Activated CD4-positive, alpha-beta T cell treated with anti-CD3 and anti-CD28 coated beads for 36 hours (primary cell): Measurements from ENCODE around the gene LDLRAD4. TPM values are rescaled to one million over a fixed set of nuclear protein-coding genes. Genes with fewer than 3 reads are reported as not detected.

Experiments used
- ATAC-seq: fragments of 200-7000 bp; cut with Tn5 transposase; one replicate; pipeline ENCODE4 v1.10.0; 2021; ENCODE audit warnings: mild to moderate bottlenecking, moderate library complexity
- CTCF ChIA-PET: fragments of 350-600 bp; sonication (Branson Sonifier 250); formaldehyde crosslinking; loops from one replicate; lab custom pipeline; 2021; ENCODE audit warnings: antibody characterized with exemption; lab: Charles Lee
- POLR2A ChIA-PET: fragments of 350-600 bp; sonication (Branson Sonifier 250); formaldehyde crosslinking; loops from one replicate; lab custom pipeline; 2021; ENCODE audit warnings: antibody characterized with exemption, inconsistent platforms; lab: Charles Lee
- DNase-seq: peaks from one replicate; pipeline ENCODE4 v3.0.0-alpha.2; 2020
- H3K27ac Mint-ChIP-seq: one replicate; pipeline ENCODE4 v1.8.0; 2021; ENCODE audit warnings: mixed read lengths
- H3K27me3 Mint-ChIP-seq: one replicate; pipeline ENCODE4 v1.8.0; 2021; ENCODE audit warnings: mixed read lengths
- H3K36me3 Mint-ChIP-seq: one replicate; pipeline ENCODE4 v1.8.0; 2021; ENCODE audit warnings: low read depth, mixed read lengths
- H3K4me1 Mint-ChIP-seq: one replicate; pipeline ENCODE4 v1.8.0; 2021; ENCODE audit warnings: mixed read lengths
- H3K4me3 Mint-ChIP-seq: one replicate; pipeline ENCODE4 v1.8.0; 2021; ENCODE audit warnings: mild to moderate bottlenecking, moderate library complexity, mixed read lengths
- H3K9me3 Mint-ChIP-seq: one replicate; pipeline ENCODE4 v1.8.0; 2021; ENCODE audit warnings: low read depth, mixed read lengths
- intact Hi-C, 2 experiments: fragments of 100-400 bp; cut with DNase I in 1 of 2; cut with micrococcal nuclease in 1 of 2; formaldehyde crosslinking; loops; one replicate each; pipeline versions ENCODE4 v1.14.2 to v1.15.1; 2022 to 2024; cut with DNase I, micrococcal nuclease
- total RNA-seq, 2 experiments: library from RNA; stranded (reverse); gene quantifications; one replicate each; pipeline ENCODE4 v1.2.3, GENCODE V29; 2021

The LDLRAD4 gene
- total RNA-seq, 2 experiments from 2014 or later = 29.3 to 32.2 TPM

- no peaks in the 10 kb centered on the region for H3K9me3 Mint-ChIP-seq
- H3K4me3 Mint-ChIP-seq = no peak overlapping the region
- no peaks in the 10 kb centered on the region for H3K27me3 Mint-ChIP-seq
- H3K4me1 Mint-ChIP-seq = peaks cover 12% of the 10 kb centered on the region
- H3K36me3 Mint-ChIP-seq = peaks cover 2% of the 10 kb centered on the region
- ChIA-PET CTCF (no interaction called here), POLR2A (no interaction called here)
- no peak overlapping the region for H3K27ac Mint-ChIP-seq
- intact Hi-C loops = no loop called here
- ATAC-seq (no peak), DNase-seq (no peak)
Observed at GRCh38 chr18:13403786-13404549, 185.4 kb downstream of the LDLRAD4 start.

GRCh38 chr18:13405305-13406038, 186.9 kb downstream of the LDLRAD4 start:
- H3K4me3 Mint-ChIP-seq = no peak overlapping the region
- no peaks in the 10 kb centered on the region for H3K9me3 Mint-ChIP-seq
- H3K36me3 Mint-ChIP-seq = peaks cover 2% of the 10 kb centered on the region
- intact Hi-C loops = no loop called here
- no peak for ATAC-seq
- no peaks in the 10 kb centered on the region for H3K27me3 Mint-ChIP-seq
- no peak overlapping the region for H3K27ac Mint-ChIP-seq
- peaks cover 10% of the 10 kb centered on the region for H3K4me1 Mint-ChIP-seq
- ChIA-PET POLR2A (no interaction called here), CTCF (interaction anchor here (0.6 to 0.8 kb wide), 2 partner anchors 12 to 177 kb away, joined by 3 read pairs; no protein-coding TSS in a partner anchor)
- DNase-seq = no peak

- Mint-ChIP-seq H3K9me3 (no peaks in the 10 kb centered on the region), H3K27me3 (no peaks in the 10 kb centered on the region), H3K36me3 (no peaks in the 10 kb centered on the region), H3K4me3 (no peak overlapping the region), H3K4me1 (peaks cover 5% of the 10 kb centered on the region), H3K27ac (no peak overlapping the region)
- intact Hi-C loops = no loop called here
- ChIA-PET POLR2A (no interaction called here), CTCF (no interaction called here)
- no peak for ATAC-seq
- DNase-seq = no peak
Observed at GRCh38 chr18:13406049-13406615, 187.6 kb downstream of the LDLRAD4 start.

- intact Hi-C loops = no loop called here
- Mint-ChIP-seq H3K27me3 (no peaks in the 10 kb centered on the region), H3K4me1 (peaks cover 5% of the 10 kb centered on the region), H3K27ac (no peak overlapping the region), H3K36me3 (peaks cover 5% of the 10 kb centered on the region), H3K9me3 (peaks cover 5% of the 10 kb centered on the region), H3K4me3 (no peak overlapping the region)
- ChIA-PET CTCF (interaction anchor here (1.0 kb wide), 1 partner anchor 190 kb away, joined by 3 read pairs; no protein-coding TSS in a partner anchor), POLR2A (no interaction called here)
- DNase-seq = no peak
- ATAC-seq = no peak
Observed at GRCh38 chr18:13406736-13407135, 188.2 kb downstream of the LDLRAD4 start.

GRCh38 chr18:13407484-13407883, 188.9 kb downstream of the LDLRAD4 start:
- peaks cover 2% of the 10 kb centered on the region for H3K4me1 Mint-ChIP-seq
- ATAC-seq (no peak), DNase-seq (no peak)
- H3K9me3 Mint-ChIP-seq = peaks cover 10% of the 10 kb centered on the region
- POLR2A ChIA-PET = no interaction called here
- intact Hi-C loops = no loop called here
- no peak overlapping the region for H3K27ac Mint-ChIP-seq
- CTCF ChIA-PET = interaction anchor here (0.6 to 1.2 kb wide), 3 partner anchors 13 to 191 kb away, joined by 3 read pairs; no protein-coding TSS in a partner anchor
- H3K36me3 Mint-ChIP-seq = peaks cover 11% of the 10 kb centered on the region
- no peak overlapping the region for H3K4me3 Mint-ChIP-seq
- H3K27me3 Mint-ChIP-seq = no peaks in the 10 kb centered on the region

GRCh38 chr18:13409026-13409425, 190.5 kb downstream of the LDLRAD4 start:
- Mint-ChIP-seq H3K36me3 (peaks cover 17% of the 10 kb centered on the region), H3K27me3 (no peaks in the 10 kb centered on the region), H3K9me3 (peaks cover 10% of the 10 kb centered on the region), H3K4me1 (no peaks in the 10 kb centered on the region), H3K4me3 (no peak overlapping the region), H3K27ac (no peak overlapping the region)
- CTCF ChIA-PET = interaction anchor here (1.0 to 1.1 kb wide), 2 partner anchors 148 to 193 kb away, joined by 3 to 4 read pairs; no protein-coding TSS in a partner anchor
- DNase-seq = no peak
- intact Hi-C loops = no loop called here
- POLR2A ChIA-PET = interaction anchor here (0.6 kb wide), 1 partner anchor 15 kb away, joined by 4 read pairs; no protein-coding TSS in a partner anchor
- no peak for ATAC-seq

- ATAC-seq = no peak
- H3K36me3 Mint-ChIP-seq = peaks cover 19% of the 10 kb centered on the region
- CTCF ChIA-PET = interaction anchor here (1.1 kb wide), 1 partner anchor 26 kb away, joined by 3 read pairs; no protein-coding TSS in a partner anchor
- H3K9me3 Mint-ChIP-seq = peaks cover 10% of the 10 kb centered on the region
- no peak overlapping the region for H3K27ac Mint-ChIP-seq
- H3K4me3 Mint-ChIP-seq = no peak overlapping the region
- DNase-seq = no peak
- H3K27me3 Mint-ChIP-seq = no peaks in the 10 kb centered on the region
- intact Hi-C loops = no loop called here
- H3K4me1 Mint-ChIP-seq = peaks cover under 1% of the 10 kb centered on the region
- POLR2A ChIA-PET = no interaction called here
Observed at GRCh38 chr18:13409997-13410396, 191.4 kb downstream of the LDLRAD4 start.

- POLR2A ChIA-PET = no interaction called here
- CTCF ChIA-PET = interaction anchor here (1.1 kb wide), 1 partner anchor 26 kb away, joined by 3 read pairs; no protein-coding TSS in a partner anchor
Observed at GRCh38 chr18:13410471-13410870, 191.9 kb downstream of the LDLRAD4 start.

GRCh38 chr18:13412017-13412416, 193.5 kb downstream of the LDLRAD4 start:
- intact Hi-C loops = no loop called here
- no peak for ATAC-seq
- no peak overlapping the region for H3K4me3 Mint-ChIP-seq
- ChIA-PET CTCF (interaction anchor here (0.9 kb wide), 1 partner anchor 196 kb away, joined by 3 read pairs; no protein-coding TSS in a partner anchor), POLR2A (no interaction called here)
- H3K9me3 Mint-ChIP-seq = peaks cover 10% of the 10 kb centered on the region
- H3K36me3 Mint-ChIP-seq = peaks cover 19% of the 10 kb centered on the region
- DNase-seq = no peak
- no peaks in the 10 kb centered on the region for H3K27me3 Mint-ChIP-seq
- peaks cover 15% of the 10 kb centered on the region for H3K4me1 Mint-ChIP-seq
- H3K27ac Mint-ChIP-seq = no peak overlapping the region

More at GRCh38 chr18:13410471-13410870, 191.9 kb downstream of the LDLRAD4 start:
- H3K27me3 Mint-ChIP-seq = no peaks in the 10 kb centered on the region
- H3K36me3 Mint-ChIP-seq = peaks cover 19% of the 10 kb centered on the region
- ATAC-seq (no peak), DNase-seq (no peak)
- H3K4me1 Mint-ChIP-seq = peaks cover 3% of the 10 kb centered on the region
- no peak overlapping the region for H3K27ac Mint-ChIP-seq
- H3K4me3 Mint-ChIP-seq = no peak overlapping the region
- H3K9me3 Mint-ChIP-seq = peaks cover 10% of the 10 kb centered on the region
- intact Hi-C loops = no loop called here

- Mint-ChIP-seq H3K27ac (no peak overlapping the region), H3K9me3 (peaks cover 10% of the 10 kb centered on the region), H3K4me1 (peaks cover 16% of the 10 kb centered on the region), H3K36me3 (peaks cover 19% of the 10 kb centered on the region), H3K4me3 (no peak overlapping the region), H3K27me3 (no peaks in the 10 kb centered on the region)
- ATAC-seq = no peak
- ChIA-PET POLR2A (no interaction called here), CTCF (no interaction called here)
- intact Hi-C loops = no loop called here
- DNase-seq = no peak
Observed at GRCh38 chr18:13412901-13413300, 194.3 kb downstream of the LDLRAD4 start.

- POLR2A ChIA-PET = no interaction called here
- H3K27me3 Mint-ChIP-seq = no peaks in the 10 kb centered on the region
- ATAC-seq (no peak), DNase-seq (no peak)
- CTCF ChIA-PET = no interaction called here
- no peak overlapping the region for H3K27ac Mint-ChIP-seq
- peaks cover 16% of the 10 kb centered on the region for H3K4me1 Mint-ChIP-seq
- intact Hi-C loops = no loop called here
- peaks cover 19% of the 10 kb centered on the region for H3K36me3 Mint-ChIP-seq
- no peak overlapping the region for H3K4me3 Mint-ChIP-seq
- peaks cover 10% of the 10 kb centered on the region for H3K9me3 Mint-ChIP-seq
Observed at GRCh38 chr18:13414102-13414501, 195.5 kb downstream of the LDLRAD4 start.
